Fibroblast of pulmonary artery (primary cell): ENCODE measurements around the gene CHN1.

Experiments
- DNase-seq: peaks from one replicate; pipeline ENCODE4 v3.0.0-alpha.2; 2010; ENCODE audit warnings: low read depth
- H3K4me3 ChIP-seq: replicated peaks from 2 replicates; pipeline ENCODE4 v1.5.1; 2011; ENCODE audit warnings: low read depth, mild to moderate bottlenecking, control low read depth, low read length, moderate library complexity
- TF ChIP-seq, protein P1 (sequence below): IDR thresholded peaks from 2 replicates; pipeline ENCODE4 v1.5.1; 2011; ENCODE audit warnings: mild to moderate bottlenecking, control low read depth, low read length, inconsistent platforms; ENCODE audit errors: missing control alignments

Gene CHN1

GRCh38 chr2:174965551-174965950, 39.6 kb downstream of the CHN1 start:
- H3K4me3 ChIP-seq, result no peak overlapping the region
- TF ChIP-seq, protein P1, sequence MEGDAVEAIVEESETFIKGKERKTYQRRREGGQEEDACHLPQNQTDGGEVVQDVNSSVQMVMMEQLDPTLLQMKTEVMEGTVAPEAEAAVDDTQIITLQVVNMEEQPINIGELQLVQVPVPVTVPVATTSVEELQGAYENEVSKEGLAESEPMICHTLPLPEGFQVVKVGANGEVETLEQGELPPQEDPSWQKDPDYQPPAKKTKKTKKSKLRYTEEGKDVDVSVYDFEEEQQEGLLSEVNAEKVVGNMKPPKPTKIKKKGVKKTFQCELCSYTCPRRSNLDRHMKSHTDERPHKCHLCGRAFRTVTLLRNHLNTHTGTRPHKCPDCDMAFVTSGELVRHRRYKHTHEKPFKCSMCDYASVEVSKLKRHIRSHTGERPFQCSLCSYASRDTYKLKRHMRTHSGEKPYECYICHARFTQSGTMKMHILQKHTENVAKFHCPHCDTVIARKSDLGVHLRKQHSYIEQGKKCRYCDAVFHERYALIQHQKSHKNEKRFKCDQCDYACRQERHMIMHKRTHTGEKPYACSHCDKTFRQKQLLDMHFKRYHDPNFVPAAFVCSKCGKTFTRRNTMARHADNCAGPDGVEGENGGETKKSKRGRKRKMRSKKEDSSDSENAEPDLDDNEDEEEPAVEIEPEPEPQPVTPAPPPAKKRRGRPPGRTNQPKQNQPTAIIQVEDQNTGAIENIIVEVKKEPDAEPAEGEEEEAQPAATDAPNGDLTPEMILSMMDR, result no peak

DNA sequence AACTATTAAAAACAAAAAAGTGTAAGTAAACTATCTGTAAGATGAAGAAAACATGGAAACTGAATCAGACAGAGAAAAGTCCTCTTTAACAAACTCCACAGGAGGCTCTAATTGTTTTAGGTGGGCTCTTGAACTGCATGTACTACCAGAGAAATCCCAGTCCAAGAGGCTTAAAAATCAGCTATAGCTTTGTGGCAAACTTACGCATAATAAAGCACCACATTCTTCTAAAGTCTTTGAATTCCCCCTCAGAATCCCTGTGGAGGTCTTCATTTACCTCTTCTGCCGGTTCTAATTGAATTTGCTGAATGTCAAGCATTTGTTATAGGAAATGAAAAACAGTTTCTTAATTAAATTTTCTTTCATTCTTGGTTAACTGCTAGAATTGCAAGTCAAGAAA, 40.8 kb downstream of the CHN1 start:
- DNase-seq, result no peak
- H3K4me3 ChIP-seq, result no peak overlapping the region
- TF ChIP-seq, protein P1, result no peak

More at GRCh38 chr2:174965551-174965950, 39.6 kb downstream of the CHN1 start:
- DNase-seq, result no peak

DNA sequence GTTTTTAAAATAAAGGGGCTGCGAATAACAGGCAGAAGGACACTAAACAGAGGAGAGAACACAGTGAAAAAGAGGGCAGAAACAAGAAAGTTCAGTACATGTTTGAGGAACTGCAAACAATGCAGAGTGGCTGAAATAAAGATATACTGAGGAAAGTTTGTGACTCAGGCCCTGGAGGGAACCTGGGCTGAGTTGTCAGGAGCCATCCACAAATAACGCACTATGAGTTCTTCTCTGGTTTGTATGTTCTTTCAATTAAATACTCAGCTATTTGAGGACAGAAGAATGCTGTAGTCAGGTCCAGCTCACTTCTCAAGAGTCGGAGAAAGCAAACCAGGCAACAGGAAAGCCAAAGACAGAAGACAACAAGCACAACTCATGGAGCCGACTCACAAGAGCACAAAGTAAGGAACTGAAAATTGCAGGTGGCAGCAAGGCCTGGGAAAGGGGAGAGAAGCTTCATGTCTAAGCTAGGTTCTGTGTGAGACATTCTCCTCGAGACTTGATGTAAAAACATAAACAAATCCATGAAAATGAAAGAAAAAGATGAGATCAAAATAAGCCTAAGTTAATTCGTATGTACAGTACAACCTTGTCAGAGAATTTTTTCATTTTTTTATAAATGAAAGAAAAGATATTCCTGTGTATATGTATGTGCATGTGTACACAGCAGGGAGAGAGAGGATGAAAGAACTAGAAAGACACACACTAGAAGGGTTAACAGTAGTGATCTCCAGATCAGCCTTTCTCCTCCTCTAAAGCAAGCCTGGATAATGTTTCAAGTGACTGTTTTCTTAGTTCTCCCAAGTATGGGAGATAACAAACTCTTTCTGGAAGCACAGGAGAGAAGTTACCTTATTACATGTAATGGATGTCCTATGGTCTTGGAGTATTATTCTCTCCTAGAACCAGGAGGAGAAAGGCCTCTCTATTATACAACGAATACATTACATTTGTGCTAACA, 41.5 kb downstream of the CHN1 start:
- TF ChIP-seq, protein P1, result no peak
- H3K4me3 ChIP-seq, result no peak overlapping the region
- DNase-seq, result no peak

GRCh38 chr2:174959787-174960186, 45.4 kb downstream of the CHN1 start:
- no peak overlapping the region for H3K4me3 ChIP-seq
- DNase-seq, result no peak
- TF ChIP-seq, protein P1, result no peak

GRCh38 chr2:174957050-174957449, 48.1 kb downstream of the CHN1 start:
- TF ChIP-seq, protein P1, result no peak

DNA sequence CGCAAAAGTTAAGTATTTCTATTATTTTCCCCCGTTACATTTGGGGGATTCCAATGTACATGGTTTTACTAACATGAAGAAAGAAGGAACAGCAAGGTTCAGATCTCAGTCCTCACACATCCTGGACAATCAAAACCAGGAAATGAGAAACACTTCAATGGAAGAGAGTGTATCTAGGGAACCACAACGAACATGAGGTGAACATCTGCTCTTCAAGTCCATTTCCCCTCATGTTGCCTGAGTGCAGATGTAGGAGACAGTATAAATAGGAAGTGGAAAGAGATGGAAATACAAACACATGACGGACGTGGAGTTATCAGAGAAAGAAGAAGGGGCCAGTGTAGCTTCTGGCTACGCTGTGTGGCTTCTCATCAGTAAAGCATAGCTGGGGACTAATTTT, 52.6 kb downstream of the CHN1 start:
- no peak overlapping the region for H3K4me3 ChIP-seq
- DNase-seq, result no peak
- TF ChIP-seq, protein P1, result no peak

More at GRCh38 chr2:174957050-174957449, 48.1 kb downstream of the CHN1 start:
- DNase-seq, result no peak
- no peak overlapping the region for H3K4me3 ChIP-seq
